Activated T-helper 1 cell treated with anti-CD3 and anti-CD28 coated beads, Interleukin-12 subunit alpha, Interleukin-12 subunit beta, Interleukin-2, Interleukin-4 antibody, amounts not matched to agents 30 ng/mL and 10 ng/mL and 1 ng/mL, durations not matched to agents 14 hours and 24 hours and 36 hours (primary cell): Measurements from ENCODE around the gene ARGFX. TPM values are rescaled to one million over a fixed set of nuclear protein-coding genes. Genes with fewer than 3 reads are reported as not detected.

Experiments
- DNase-seq: peaks from one replicate; pipeline ENCODE4 v3.0.0; 2021; ENCODE audit warnings: low spot score
- H3K27ac Mint-ChIP-seq: one replicate; pipeline ENCODE4 v1.8.0; 2021; ENCODE audit warnings: mild to moderate bottlenecking, mixed read lengths
- H3K27me3 Mint-ChIP-seq: one replicate; pipeline ENCODE4 v1.8.0; 2022; ENCODE audit warnings: mild to moderate bottlenecking, moderate library complexity, mixed read lengths; ENCODE audit not compliant: insufficient read depth
- H3K36me3 Mint-ChIP-seq: one replicate; pipeline ENCODE4 v1.8.0; 2021; ENCODE audit warnings: low read depth, mixed read lengths
- H3K4me1 Mint-ChIP-seq: one replicate; pipeline ENCODE4 v1.8.0; 2021; ENCODE audit warnings: low read depth, mixed read lengths
- H3K4me3 Mint-ChIP-seq: one replicate; pipeline ENCODE4 v1.8.0; 2021; ENCODE audit warnings: mild to moderate bottlenecking, moderate library complexity, mixed read lengths
- H3K9me3 Mint-ChIP-seq: one replicate; pipeline ENCODE4 v1.8.0; 2021; ENCODE audit warnings: mixed read lengths
- intact Hi-C: fragments of 100-400 bp; cut with micrococcal nuclease; formaldehyde crosslinking; loops from one replicate; pipeline ENCODE4 v1.15.1; 2024
- total RNA-seq: library from RNA; stranded (reverse); gene quantifications from 2 replicates; pipeline ENCODE4 v1.2.3, GENCODE V29; 2022

ARGFX gene
- total RNA-seq, result not detected in 2 replicates

- Mint-ChIP-seq H3K27ac (no peak within 1 kb of the TSS), H3K9me3 (no peaks in the 10 kb centered on the region), H3K4me3 (no peak within 1 kb of the TSS), H3K27me3 (peaks cover 10% of the 10 kb centered on the region), H3K36me3 (no peaks in the 10 kb centered on the region), H3K4me1 (no peaks in the 10 kb centered on the region)
- no peak for DNase-seq
- intact Hi-C loops, result no loop called here
Observed at GRCh38 chr3:121567649-121568048, at the start of gene ARGFX. TSS of gene ARGFX (plus strand) at chr3:121567949. CDS start at chr3:121570714, 2,765 bp downstream.

DNA sequence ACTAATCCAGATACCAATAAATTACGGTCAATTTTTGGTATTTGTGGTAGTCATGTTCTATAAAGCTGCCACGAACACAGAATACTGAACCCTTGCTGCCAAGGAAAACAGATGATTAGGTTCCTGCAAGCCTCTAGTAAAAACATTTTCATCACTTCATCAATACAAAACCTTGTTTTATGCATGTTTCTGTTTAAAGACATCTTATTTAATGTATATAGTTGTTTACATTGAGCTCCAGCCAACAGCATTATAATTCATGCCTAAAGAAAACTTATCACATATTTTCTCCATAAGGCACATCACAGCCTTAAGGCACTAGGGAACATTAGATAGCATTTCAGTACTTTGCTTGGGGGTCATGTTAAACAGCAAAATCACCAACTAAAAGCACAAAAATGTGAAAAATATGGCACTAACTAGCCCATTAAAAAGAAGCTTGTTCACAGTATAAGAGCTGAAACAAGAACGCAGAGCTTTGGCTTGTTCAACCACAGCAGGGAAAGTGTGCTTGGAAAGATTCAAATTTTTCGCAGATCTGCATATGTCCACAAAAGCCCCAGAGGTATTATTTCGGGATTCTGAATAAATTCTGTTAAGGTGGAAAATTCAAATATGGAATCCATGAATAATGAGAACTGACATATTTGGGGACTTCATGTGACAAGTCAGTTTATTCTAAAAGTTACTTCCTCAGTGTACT is 49.6 kb upstream of the ARGFX start:
- Mint-ChIP-seq H3K27ac (no peak overlapping the region), H3K4me3 (no peak overlapping the region), H3K4me1 (no peaks in the 10 kb centered on the region), H3K36me3 (peaks cover 59% of the 10 kb centered on the region), H3K27me3 (no peaks in the 10 kb centered on the region), H3K9me3 (peaks cover 24% of the 10 kb centered on the region)
- no peak for DNase-seq
- intact Hi-C loops, result no loop called here

- peaks cover 20% of the 10 kb centered on the region for H3K9me3 Mint-ChIP-seq
- H3K36me3 Mint-ChIP-seq, result peaks cover 52% of the 10 kb centered on the region
- no peak for DNase-seq
- H3K4me1 Mint-ChIP-seq, result no peaks in the 10 kb centered on the region
- no peak overlapping the region for H3K4me3 Mint-ChIP-seq
- H3K27me3 Mint-ChIP-seq, result no peaks in the 10 kb centered on the region
- intact Hi-C loops, result no loop called here
- no peak overlapping the region for H3K27ac Mint-ChIP-seq
Observed at GRCh38 chr3:121520510-121520909, 47.2 kb upstream of the ARGFX start.

DNA sequence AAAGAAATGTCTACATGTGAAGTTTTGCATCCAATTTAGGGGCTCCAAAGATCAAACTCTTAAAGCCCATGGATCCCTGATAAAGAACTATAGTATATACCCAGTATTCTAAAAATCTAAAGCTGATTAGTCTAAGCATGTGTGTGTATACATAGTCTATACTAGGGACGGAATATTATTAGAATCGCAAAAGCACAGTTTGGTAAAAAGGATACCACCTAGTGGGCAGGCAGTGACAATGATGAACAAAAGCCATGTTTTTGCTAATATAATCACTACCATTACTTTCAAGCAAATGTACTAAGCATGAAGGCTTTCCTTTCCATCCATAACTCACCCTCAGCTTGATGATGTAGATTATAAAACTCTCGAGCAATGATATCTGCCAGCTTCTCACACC is 38.4 kb upstream of the ARGFX start:
- H3K36me3 Mint-ChIP-seq, result peaks cover 23% of the 10 kb centered on the region
- DNase-seq, result no peak
- no peaks in the 10 kb centered on the region for H3K27me3 Mint-ChIP-seq
- H3K4me1 Mint-ChIP-seq, result peaks cover 16% of the 10 kb centered on the region
- H3K9me3 Mint-ChIP-seq, result no peaks in the 10 kb centered on the region
- no peak overlapping the region for H3K4me3 Mint-ChIP-seq
- H3K27ac Mint-ChIP-seq, result no peak overlapping the region
- intact Hi-C loops, result no loop called here

DNA sequence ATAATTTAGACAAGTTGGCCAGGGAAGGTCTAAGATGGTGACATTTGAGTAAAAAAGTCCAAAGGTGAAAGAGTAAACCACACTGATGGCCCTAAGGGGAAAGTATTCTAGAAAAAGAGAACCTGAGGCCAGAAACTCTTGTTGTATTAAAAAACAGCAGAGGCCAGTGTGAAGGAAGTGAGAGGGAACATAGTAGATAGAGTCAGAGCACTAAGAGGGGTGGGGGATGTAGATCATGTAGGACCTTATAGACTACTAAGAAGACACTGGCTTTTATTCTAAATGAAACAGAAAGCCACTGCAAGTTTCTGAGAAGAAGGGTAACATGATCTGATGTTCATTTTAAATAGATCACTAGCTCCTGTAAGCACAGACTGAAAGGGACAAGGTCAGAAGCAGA is 36.5 kb upstream of the ARGFX start:
- H3K36me3 Mint-ChIP-seq, result peaks cover 30% of the 10 kb centered on the region
- H3K4me1 Mint-ChIP-seq, result peaks cover 21% of the 10 kb centered on the region
- peak overlapping the region; percentile 63 for H3K27ac Mint-ChIP-seq
- H3K4me3 Mint-ChIP-seq, result no peak overlapping the region
- DNase-seq, result no peak
- intact Hi-C loops, result no loop called here
- no peaks in the 10 kb centered on the region for H3K27me3 Mint-ChIP-seq
- no peaks in the 10 kb centered on the region for H3K9me3 Mint-ChIP-seq

GRCh38 chr3:121542924-121543323 is 24.8 kb upstream of the ARGFX start:
- H3K4me1 Mint-ChIP-seq, result peaks cover 44% of the 10 kb centered on the region
- H3K27ac Mint-ChIP-seq, result no peak overlapping the region
- peaks cover 15% of the 10 kb centered on the region for H3K36me3 Mint-ChIP-seq
- H3K4me3 Mint-ChIP-seq, result no peak overlapping the region
- intact Hi-C loops, result loop anchor here (10.0 kb wide), 1 partner anchor 1448 kb away; the partner anchor contains the start of gene GSK3B
- DNase-seq, result no peak
- no peaks in the 10 kb centered on the region for H3K9me3 Mint-ChIP-seq
- peaks cover 2% of the 10 kb centered on the region for H3K27me3 Mint-ChIP-seq

DNA sequence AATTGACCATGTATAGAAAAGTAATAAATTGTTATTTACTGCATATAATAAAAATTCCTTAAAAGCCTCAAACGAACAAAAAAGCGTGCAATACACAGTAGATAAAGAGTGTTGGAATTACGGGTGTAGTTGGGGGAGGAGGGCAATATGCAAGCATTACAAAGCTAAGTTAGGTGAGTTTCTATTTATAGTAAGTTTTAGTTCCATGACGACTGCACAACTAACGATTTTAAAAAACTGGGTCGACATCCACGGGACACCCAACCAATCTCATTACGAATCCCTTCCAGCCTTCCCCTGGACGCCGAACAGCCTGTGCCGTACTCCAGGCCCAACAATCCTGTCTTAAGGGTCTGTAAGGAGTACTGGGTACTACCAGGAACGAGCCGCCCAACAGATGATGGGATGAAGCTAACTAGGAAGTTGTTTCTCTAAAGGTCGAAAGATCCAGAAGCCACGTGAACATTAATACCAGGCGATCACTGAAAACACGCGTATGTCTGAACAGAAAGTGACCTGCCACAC is 22.6 kb upstream of the ARGFX start:
- peak; percentile 2 for DNase-seq
- Mint-ChIP-seq H3K9me3 (no peaks in the 10 kb centered on the region), H3K4me1 (peaks cover 32% of the 10 kb centered on the region), H3K27me3 (peaks cover 2% of the 10 kb centered on the region), H3K36me3 (peaks cover 9% of the 10 kb centered on the region), H3K27ac (peak overlapping the region; percentile 82), H3K4me3 (peak overlapping the region; percentile 89)
- intact Hi-C loops, result loop anchor here (5.0 to 10.0 kb wide), 3 partner anchors 987 to 1450 kb away; partner anchors contain the start of genes GSK3B and HSPBAP1

- Mint-ChIP-seq H3K36me3 (peaks cover 9% of the 10 kb centered on the region), H3K4me1 (peaks cover 32% of the 10 kb centered on the region), H3K27me3 (peaks cover 2% of the 10 kb centered on the region), H3K27ac (peak within 1 kb of the TSS; percentile 88), H3K9me3 (no peaks in the 10 kb centered on the region), H3K4me3 (peak within 1 kb of the TSS; percentile 89)
- intact Hi-C loops, result loop anchor here (1.0 to 10.0 kb wide), 19 partner anchors 114 to 1869 kb away; partner anchors contain the start of genes COX17, EAF2, FAM162A and GOLGB1
- DNase-seq, result peak; percentile 83
Observed at GRCh38 chr3:121545574-121546455, 21.9 kb upstream of the ARGFX start, which contains the start of gene POLQ. TSS of gene POLQ (minus strand) at chr3:121545988. CDS start at chr3:121545877, 111 bp downstream.

DNA sequence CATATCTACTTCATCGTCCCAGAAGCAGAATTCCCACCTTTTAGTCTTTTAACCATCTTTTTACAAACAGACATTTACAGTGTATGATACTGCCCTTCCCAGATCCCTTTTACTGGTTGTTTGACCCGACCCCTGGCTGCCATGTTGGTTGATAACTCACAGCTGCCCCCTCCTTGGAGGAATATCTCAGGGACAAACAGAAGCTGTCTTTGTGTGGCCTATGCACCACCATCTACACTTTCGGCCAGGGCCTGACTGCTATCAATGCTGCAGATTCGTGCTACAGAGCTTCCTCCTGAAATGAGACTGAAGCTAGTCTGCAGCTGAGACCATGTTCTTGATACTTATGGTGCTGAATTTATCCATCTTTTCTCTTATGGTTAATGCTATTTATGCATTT is 15.4 kb upstream of the ARGFX start:
- Mint-ChIP-seq H3K27me3 (no peaks in the 10 kb centered on the region), H3K4me1 (peaks cover 16% of the 10 kb centered on the region), H3K9me3 (no peaks in the 10 kb centered on the region), H3K36me3 (no peaks in the 10 kb centered on the region), H3K27ac (no peak overlapping the region), H3K4me3 (no peak overlapping the region)
- no peak for DNase-seq
- intact Hi-C loops, result no loop called here

DNA sequence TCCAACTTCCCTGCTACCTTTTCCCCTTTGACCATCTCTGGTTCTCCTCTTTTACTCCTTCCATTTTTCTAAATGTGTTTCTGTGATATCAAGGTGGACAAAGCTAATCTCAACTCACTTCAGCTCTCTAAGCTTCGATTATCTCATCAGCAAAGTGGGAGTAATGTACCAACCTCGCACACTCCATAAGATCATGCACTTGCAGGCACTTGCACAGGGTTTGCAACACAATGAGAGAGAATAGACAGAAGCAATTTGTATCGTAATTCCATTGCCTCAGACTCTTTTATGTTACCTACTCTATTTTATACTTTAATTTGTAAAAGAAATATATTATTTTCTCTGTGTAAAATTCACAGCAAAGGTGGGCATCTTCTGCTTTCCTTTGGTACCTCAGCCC is 15.0 kb upstream of the ARGFX start:
- H3K27ac Mint-ChIP-seq, result no peak overlapping the region
- H3K4me3 Mint-ChIP-seq, result no peak overlapping the region
- H3K36me3 Mint-ChIP-seq, result no peaks in the 10 kb centered on the region
- no peak for DNase-seq
- intact Hi-C loops, result no loop called here
- no peaks in the 10 kb centered on the region for H3K9me3 Mint-ChIP-seq
- H3K27me3 Mint-ChIP-seq, result no peaks in the 10 kb centered on the region
- peaks cover 16% of the 10 kb centered on the region for H3K4me1 Mint-ChIP-seq

DNA sequence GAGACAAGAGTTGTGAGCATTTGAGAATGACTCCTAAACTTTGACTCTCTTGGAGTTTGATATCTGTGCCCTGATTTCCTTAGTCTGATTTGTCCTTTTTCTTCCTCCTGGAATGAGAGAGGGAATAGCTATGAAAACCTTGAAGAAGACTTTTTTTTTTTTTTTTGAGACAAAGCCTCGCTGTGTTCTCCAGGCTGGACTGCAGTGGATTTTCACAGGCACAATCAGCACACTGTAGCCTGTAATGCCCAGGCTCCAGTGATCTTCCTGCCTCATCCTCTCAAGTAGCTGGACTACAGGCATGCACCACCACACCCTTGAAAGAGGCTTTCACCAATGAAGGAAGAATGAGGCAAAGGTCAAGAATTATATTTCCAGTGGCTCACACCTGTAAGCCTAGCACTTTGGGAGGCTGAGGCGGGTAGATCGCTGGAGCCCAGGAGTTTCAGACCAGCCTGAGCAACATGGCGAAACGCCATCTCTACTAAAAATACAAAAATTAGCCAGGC is 10.3 kb upstream of the ARGFX start:
- intact Hi-C loops, result no loop called here
- Mint-ChIP-seq H3K4me1 (peaks cover 9% of the 10 kb centered on the region), H3K27me3 (no peaks in the 10 kb centered on the region), H3K4me3 (no peak overlapping the region), H3K36me3 (no peaks in the 10 kb centered on the region), H3K27ac (no peak overlapping the region), H3K9me3 (no peaks in the 10 kb centered on the region)
- DNase-seq, result no peak

GRCh38 chr3:121562148-121562547 is 5.6 kb upstream of the ARGFX start:
- intact Hi-C loops, result no loop called here
- Mint-ChIP-seq H3K9me3 (no peaks in the 10 kb centered on the region), H3K4me3 (no peak overlapping the region), H3K36me3 (no peaks in the 10 kb centered on the region), H3K27me3 (peaks cover 8% of the 10 kb centered on the region), H3K27ac (no peak overlapping the region), H3K4me1 (no peaks in the 10 kb centered on the region)
- no peak for DNase-seq
